HG03521 (cell line): ENCODE data around the gene TM7SF3.

ENCODE experiments used
- ATAC-seq: cut with Tn5 transposase; IDR thresholded peaks from one replicate; pipeline ENCODE4 v1.9.1; 2021; ENCODE audit warnings: mild to moderate bottlenecking, moderate library complexity; ENCODE audit not compliant: unreplicated experiment

The TM7SF3 gene

DNA sequence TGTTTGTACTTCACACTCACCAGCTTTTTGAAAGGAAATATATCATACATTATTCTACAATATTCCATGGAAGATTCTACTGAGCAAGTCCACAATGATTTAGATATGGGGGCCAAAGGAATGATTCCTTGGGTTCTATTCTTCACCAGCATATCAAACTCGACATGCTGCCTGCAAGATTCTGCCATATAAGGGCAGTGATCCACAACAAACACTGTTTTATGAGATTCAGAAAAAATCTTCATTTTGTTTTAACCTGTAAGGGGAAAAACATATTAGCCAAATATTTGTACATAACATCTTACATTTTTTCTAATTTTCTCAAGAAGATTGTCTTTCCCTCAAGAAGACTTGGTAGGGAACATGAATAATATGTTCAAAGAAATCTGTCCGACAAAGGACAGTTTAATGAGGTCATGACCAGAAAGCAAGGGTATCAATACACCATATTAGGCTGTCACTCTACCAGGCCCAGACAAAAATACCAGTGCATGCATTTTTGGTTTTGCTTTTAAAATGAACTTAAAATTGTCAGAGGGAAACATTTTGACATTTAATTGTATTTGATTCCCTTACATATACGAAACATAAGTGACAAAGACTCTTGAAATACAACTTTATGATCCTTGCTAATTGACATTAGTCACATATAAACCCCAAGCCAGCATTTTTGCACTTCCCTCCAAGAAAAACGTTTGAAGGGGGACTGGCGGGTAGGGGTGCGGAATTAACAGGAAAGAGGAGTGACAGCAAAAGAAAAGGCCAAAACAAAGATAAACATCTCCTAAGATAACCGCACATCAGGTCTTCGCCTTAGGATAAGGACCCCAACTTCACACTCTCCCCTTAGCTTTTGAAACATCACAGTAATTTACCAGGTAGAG is 77.4 kb downstream of the TM7SF3 start:
- ATAC-seq: no peak

DNA sequence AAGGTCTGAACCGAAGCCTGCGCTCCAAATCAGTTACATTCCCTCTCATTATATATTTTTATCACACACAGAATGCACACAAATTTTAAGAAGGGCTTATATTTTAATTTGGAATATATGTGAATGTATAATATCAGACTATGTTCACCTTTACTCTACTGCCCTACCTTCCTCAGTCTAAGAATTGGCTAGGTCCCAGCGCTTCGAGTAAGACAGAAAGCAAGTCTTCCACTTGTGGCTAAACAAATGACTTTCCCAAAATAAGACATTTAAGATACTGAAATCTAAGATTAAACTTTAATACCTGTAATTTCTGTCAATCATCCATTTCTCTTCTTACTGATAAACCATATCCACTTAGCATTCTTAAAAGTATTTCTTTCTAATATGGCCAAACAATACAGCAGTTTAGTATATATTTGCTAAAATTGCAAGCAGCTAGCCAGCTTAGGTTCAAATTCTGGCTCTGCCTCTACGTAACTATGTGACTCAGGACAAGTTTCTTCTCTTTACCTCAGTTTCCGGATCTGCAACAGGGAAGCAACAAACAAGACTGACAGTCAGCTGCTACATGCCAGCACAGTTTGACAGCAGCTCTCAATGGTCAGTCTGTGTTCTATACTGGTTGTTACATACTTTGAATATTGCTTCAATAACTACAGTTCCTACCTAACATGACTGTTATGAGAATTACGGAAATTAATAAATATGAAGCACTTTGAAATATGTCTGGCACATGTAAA is 78.4 kb downstream of the TM7SF3 start:
- ATAC-seq: no peak

DNA sequence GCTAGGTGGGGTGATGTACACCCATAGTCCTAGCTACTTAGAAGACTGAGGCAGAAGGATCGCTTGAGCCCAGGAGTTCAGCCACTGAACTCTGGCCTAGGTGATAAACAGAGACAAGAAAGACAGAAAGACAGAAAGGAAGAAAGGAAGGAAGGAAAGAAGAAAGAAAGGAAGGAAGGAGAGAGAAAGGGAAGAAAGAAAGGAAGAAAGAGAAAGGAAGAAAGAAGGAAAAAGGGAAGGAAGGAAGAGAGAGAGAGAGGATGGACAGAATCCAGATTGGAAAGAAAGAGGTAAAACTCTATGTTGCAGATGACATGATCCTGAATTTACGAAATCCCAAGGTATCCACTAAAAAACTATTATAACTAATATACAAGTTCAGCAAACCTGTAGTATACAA is 84.6 kb downstream of the TM7SF3 start:
- no peak for ATAC-seq

DNA sequence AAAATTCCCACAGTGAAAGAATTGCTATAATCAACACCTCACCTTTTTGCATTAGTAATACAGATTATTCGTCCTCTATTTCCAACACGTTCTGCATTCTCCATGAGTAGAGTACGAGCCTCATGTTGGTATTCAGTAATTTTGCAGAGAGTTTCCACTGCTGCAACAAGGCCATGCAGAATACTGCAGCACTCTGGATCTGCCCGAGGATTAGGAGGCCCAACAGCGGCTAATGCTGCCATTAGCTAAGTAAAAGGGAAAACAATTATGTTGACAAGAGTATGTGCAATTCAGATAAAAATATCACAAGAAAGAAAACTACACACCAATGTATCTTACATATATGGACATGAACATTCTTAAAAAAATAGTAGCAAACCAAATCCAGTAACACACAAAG is 85.5 kb downstream of the TM7SF3 start:
- ATAC-seq: no peak
